Epithelial cell of esophagus (primary cell): ENCODE data around the gene KCNIP1.

ENCODE experiments used
- DNase-seq: peaks from one replicate; pipeline ENCODE4 v3.0.0; 2010; ENCODE audit warnings: low read depth
- H3K4me3 ChIP-seq: 2 replicates; pipeline ENCODE4 v1.5.1; 2011; ENCODE audit warnings: mild to moderate bottlenecking, low read length, control low read depth
- CTCF ChIP-seq: IDR thresholded peaks from 2 replicates; pipeline ENCODE4 v1.5.1; 2011; ENCODE audit warnings: low read depth, mild to moderate bottlenecking, low read length, control low read depth, inconsistent platforms; ENCODE audit not compliant: insufficient read depth; ENCODE audit errors: missing control alignments

Gene KCNIP1

GRCh38 chr5:170532935-170533334 lies 29.1 kb downstream of the KCNIP1 start:
- H3K4me3 ChIP-seq: no peak overlapping the region
- no peak for DNase-seq
- TF ChIP-seq CTCF: no peak

GRCh38 chr5:170533383-170533782 lies 29.6 kb downstream of the KCNIP1 start:
- no peak for TF ChIP-seq CTCF
- DNase-seq: no peak
- H3K4me3 ChIP-seq: no peak overlapping the region

GRCh38 chr5:170534177-170534576 lies 30.4 kb downstream of the KCNIP1 start:
- no peak overlapping the region for H3K4me3 ChIP-seq
- no peak for DNase-seq
- TF ChIP-seq CTCF: no peak

- no peak for DNase-seq
- no peak for TF ChIP-seq CTCF
- H3K4me3 ChIP-seq: no peak overlapping the region
These were observed 31.1 kb downstream of the KCNIP1 start for GRCh38 chr5:170534941-170535340.

GRCh38 chr5:170536525-170536924 lies 32.7 kb downstream of the KCNIP1 start:
- H3K4me3 ChIP-seq: no peak overlapping the region
- DNase-seq: no peak

GRCh38 chr5:170537451-170538095 lies 33.8 kb downstream of the KCNIP1 start:
- no peak for DNase-seq
- no peak for TF ChIP-seq CTCF
- H3K4me3 ChIP-seq: no peak overlapping the region

More at GRCh38 chr5:170536525-170536924, 32.7 kb downstream of the KCNIP1 start:
- TF ChIP-seq CTCF: no peak

- TF ChIP-seq CTCF: no peak
- DNase-seq: no peak
- H3K4me3 ChIP-seq: no peak overlapping the region
These were observed 34.3 kb downstream of the KCNIP1 start for GRCh38 chr5:170538096-170538465.
